Thymus (tissue), 11 donors: ENCODE results near the gene TUBB4B. TPM values are rescaled to one million over a fixed set of nuclear protein-coding genes. Genes with fewer than 3 reads are reported as not detected.

Experiments used
- DNase-seq, 9 donors: peaks; one replicate each; pipeline ENCODE4 v3.0.0-alpha.2; 2013; ENCODE audit warnings: low spot score in 9 of 9, low read depth in 6 of 9, missing footprints in 1 of 9
- H3K27ac ChIP-seq, 2 donors: one replicate each; pipeline ENCODE4 v1.5.1; 2013; ENCODE audit warnings: control low read depth in 1 of 2, low read depth in 1 of 2, low read length in 1 of 2, mild to moderate bottlenecking in 1 of 2, moderate library complexity in 1 of 2
- H3K27me3 ChIP-seq, 2 donors: one replicate each; pipeline ENCODE4 v1.5.1; 2013; ENCODE audit warnings: low read length in 1 of 2; ENCODE audit not compliant: control insufficient read depth in 2 of 2, insufficient read depth in 1 of 2
- H3K36me3 ChIP-seq, 2 donors: one replicate each; pipeline ENCODE4 v1.5.1; 2013; ENCODE audit warnings: low read length in 1 of 2, mild to moderate bottlenecking in 1 of 2, moderate library complexity in 1 of 2; ENCODE audit not compliant: control insufficient read depth in 2 of 2, insufficient read depth in 2 of 2
- H3K4me1 ChIP-seq, 2 donors: one replicate each; pipeline ENCODE4 v1.5.1; 2013; ENCODE audit warnings: low read length in 2 of 2; ENCODE audit not compliant: control insufficient read depth in 2 of 2, insufficient read depth in 2 of 2
- H3K4me3 ChIP-seq, 2 donors: one replicate each; pipeline ENCODE4 v1.5.1; 2013; ENCODE audit warnings: low read length in 2 of 2, control low read depth in 1 of 2, mild to moderate bottlenecking in 1 of 2
- H3K9me3 ChIP-seq, 2 donors: one replicate each; pipeline ENCODE4 v1.5.1; 2013; ENCODE audit warnings: low read length in 1 of 2, mild to moderate bottlenecking in 1 of 2; ENCODE audit not compliant: control insufficient read depth in 2 of 2, insufficient read depth in 1 of 2
- WGBS: extraction: QIAGEN DNeasy Blood & Tissue Kit; methylation state at CpG from one replicate; pipeline ENCODE4 v1.1.7; 2013; 5-methylcytosine and 5-hydroxymethylcytosine counted together
- polyA plus RNA-seq: library from polyadenylated mRNA; stranded (reverse); fragments of 200-250 nt; gene quantifications from one replicate; pipeline ENCODE4 v1.2.3, GENCODE V29; 2013
- total RNA-seq: library from RNA; stranded (reverse); fragments of 120-200 nt; gene quantifications from one replicate; pipeline ENCODE4 v1.2.4, GENCODE V29; 2013
- donor health status: healthy.

The TUBB4B gene
- total and polyA plus RNA-seq, 2 donors: 104 to 166 TPM

- peaks cover 35 to 57% of the 10 kb centered on the region in 2 donors for H3K36me3 ChIP-seq
- H3K27me3 ChIP-seq: peaks cover 26 to 65% of the 10 kb centered on the region in 2 donors
- H3K4me3 ChIP-seq: no peak overlapping the region
- WGBS: 4% methylated on average over 3 of the region's 3 CpGs
- H3K4me1 ChIP-seq: peaks cover 17 to 32% of the 10 kb centered on the region in 2 donors
- peak overlapping the region in 1 of 2 donors; percentile 25 for H3K27ac ChIP-seq
- no peaks in the 10 kb centered on the region for H3K9me3 ChIP-seq
- no peak for DNase-seq
These were observed 30.6 kb downstream of the TUBB4B start for GRCh38 chr9:137271696-137272076.

DNA sequence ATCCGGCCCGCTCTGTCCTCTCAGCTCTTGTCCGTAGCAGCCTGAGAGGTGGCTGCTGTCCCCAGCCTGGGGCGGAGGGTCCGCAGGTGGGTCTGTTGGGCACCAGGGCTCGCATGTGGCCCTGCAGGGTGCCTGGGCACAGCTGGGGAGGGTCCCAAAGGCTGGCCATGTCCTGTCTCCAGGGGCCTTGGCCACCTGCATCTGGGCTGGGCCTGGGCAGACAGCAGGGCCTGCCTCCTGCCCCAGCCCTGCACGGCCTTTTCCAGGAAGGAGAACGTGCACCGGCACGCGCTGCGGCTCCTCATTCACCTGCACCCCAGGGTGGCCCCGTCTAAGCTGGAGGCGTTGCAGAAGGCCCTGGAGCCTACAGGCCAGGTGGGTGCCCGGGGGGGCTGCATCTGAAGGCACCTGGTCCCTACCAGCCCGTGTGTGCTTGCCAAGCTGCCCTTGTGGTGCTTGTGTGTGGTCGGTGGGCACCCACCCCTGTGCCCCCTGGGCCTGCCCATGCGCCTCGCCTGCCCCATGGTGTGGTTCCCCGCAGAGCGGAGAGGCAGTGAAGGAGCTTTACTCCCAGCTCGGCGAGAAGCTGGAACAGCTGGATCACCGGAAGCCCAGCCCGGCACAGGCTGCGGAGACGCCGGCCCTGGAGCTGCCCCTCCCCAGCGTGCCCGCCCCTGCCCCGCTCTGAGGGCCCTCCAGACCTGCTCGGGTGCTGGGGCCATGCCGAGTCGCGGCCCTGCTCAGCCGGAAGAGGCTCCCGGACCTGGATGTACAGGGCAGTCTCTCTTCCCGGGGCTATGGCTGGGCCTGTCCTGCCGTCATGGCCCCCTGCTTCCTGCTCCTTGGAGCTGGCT lies 31.4 kb downstream of the TUBB4B start:
- Histone ChIP-seq H3K27ac (no peak overlapping the region), H3K9me3 (peaks cover 0 to 6% of the 10 kb centered on the region in 2 donors), H3K4me3 (no peak overlapping the region), H3K4me1 (peaks cover 17 to 40% of the 10 kb centered on the region in 2 donors), H3K27me3 (peaks cover 32 to 71% of the 10 kb centered on the region in 2 donors), H3K36me3 (peaks cover 30 to 50% of the 10 kb centered on the region in 2 donors)
- no peak for DNase-seq
- WGBS: 93% methylated on average over 39 of the region's 39 CpGs

DNA sequence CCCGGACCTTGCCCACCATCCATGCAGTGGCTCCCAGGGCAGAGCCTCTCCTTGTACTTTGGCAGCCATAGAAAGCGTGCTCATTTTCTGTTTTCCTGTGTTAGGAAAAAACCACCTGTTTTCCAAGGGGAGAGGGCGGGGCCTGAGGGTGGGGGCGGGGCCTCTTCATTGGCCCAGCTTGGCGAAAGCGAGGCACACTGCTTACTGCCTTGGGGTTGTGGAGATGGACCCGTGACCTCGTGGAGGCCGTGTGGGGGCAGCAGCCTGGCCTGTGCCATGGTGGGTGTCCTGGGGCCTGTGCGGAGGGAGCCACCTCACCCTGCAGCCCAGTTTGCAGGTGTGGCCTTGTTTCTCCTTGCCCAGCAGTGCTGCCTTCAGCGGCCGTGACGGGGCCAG lies 32.0 kb downstream of the TUBB4B start:
- H3K4me1 ChIP-seq: peaks cover 17 to 46% of the 10 kb centered on the region in 2 donors
- peaks cover 30 to 45% of the 10 kb centered on the region in 2 donors for H3K36me3 ChIP-seq
- no peak for DNase-seq
- 98% methylated on average over 13 of the region's 13 CpGs for WGBS
- peaks cover 37 to 74% of the 10 kb centered on the region in 2 donors for H3K27me3 ChIP-seq
- no peak overlapping the region for H3K4me3 ChIP-seq
- H3K27ac ChIP-seq: no peak overlapping the region
- H3K9me3 ChIP-seq: peaks cover 0 to 6% of the 10 kb centered on the region in 2 donors

GRCh38 chr9:137273611-137274320 lies 32.7 kb downstream of the TUBB4B start:
- WGBS: 88% methylated on average over 15 of the region's 15 CpGs
- Histone ChIP-seq H3K9me3 (peaks cover 3 to 7% of the 10 kb centered on the region in 2 donors), H3K4me3 (no peak overlapping the region), H3K4me1 (peaks cover 17 to 46% of the 10 kb centered on the region in 2 donors), H3K27ac (no peak overlapping the region), H3K27me3 (peaks cover 43 to 77% of the 10 kb centered on the region in 2 donors), H3K36me3 (peaks cover 26 to 38% of the 10 kb centered on the region in 2 donors)
- no peak for DNase-seq

DNA sequence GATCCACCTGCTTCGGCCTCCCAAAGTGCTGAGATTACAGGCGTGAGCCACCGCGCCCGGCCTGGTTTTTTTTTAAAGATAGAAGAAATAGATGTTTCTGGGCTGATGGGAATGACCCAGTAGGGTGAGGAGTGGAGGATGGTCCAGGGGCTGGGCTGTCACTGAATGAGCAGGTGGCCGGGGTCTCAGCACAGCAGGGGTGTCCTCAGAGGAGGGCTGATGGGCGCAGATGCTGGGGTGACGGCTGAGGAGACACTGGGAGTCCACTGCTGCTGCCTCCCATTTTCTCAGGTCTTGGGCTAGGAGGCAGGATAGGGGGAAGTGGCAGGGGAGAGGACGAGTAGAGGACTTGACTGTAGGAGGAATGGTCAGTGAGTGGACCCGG lies 34.1 kb downstream of the TUBB4B start:
- peaks cover 21 to 25% of the 10 kb centered on the region in 2 donors for H3K36me3 ChIP-seq
- no peak overlapping the region for H3K27ac ChIP-seq
- DNase-seq: no peak
- H3K4me3 ChIP-seq: no peak overlapping the region
- peaks cover 7 to 11% of the 10 kb centered on the region in 2 donors for H3K9me3 ChIP-seq
- H3K4me1 ChIP-seq: peaks cover 17 to 46% of the 10 kb centered on the region in 2 donors
- H3K27me3 ChIP-seq: peaks cover 42 to 81% of the 10 kb centered on the region in 2 donors
- 93% methylated on average over 10 of the region's 10 CpGs for WGBS

GRCh38 chr9:137275588-137276472 lies 34.7 kb downstream of the TUBB4B start:
- H3K4me1 ChIP-seq: peaks cover 16 to 48% of the 10 kb centered on the region in 2 donors
- DNase-seq: no peak
- H3K9me3 ChIP-seq: peaks cover 7 to 11% of the 10 kb centered on the region in 2 donors
- no peak overlapping the region for H3K27ac ChIP-seq
- peaks cover 48 to 83% of the 10 kb centered on the region in 2 donors for H3K27me3 ChIP-seq
- WGBS: 96% methylated on average over 24 of the region's 24 CpGs
- H3K36me3 ChIP-seq: peaks cover 21 to 24% of the 10 kb centered on the region in 2 donors
- H3K4me3 ChIP-seq: no peak overlapping the region

- Histone ChIP-seq H3K36me3 (peaks cover 21 to 22% of the 10 kb centered on the region in 2 donors), H3K27me3 (peaks cover 57 to 90% of the 10 kb centered on the region in 2 donors), H3K4me1 (peaks cover 7 to 39% of the 10 kb centered on the region in 2 donors), H3K9me3 (peaks cover 7 to 11% of the 10 kb centered on the region in 2 donors), H3K27ac (peak overlapping the region in 1 of 2 donors; percentile 10), H3K4me3 (no peak overlapping the region)
- 58% methylated on average over 30 of the region's 30 CpGs for WGBS
- DNase-seq: no peak
These were observed 35.6 kb downstream of the TUBB4B start for GRCh38 chr9:137276473-137277328.
